GM12875 (cell line): ENCODE measurements around the gene CLPX.

Experiments used
- H3K4me3 ChIP-seq: one replicate; pipeline ENCODE4 v1.5.1; 2011; ENCODE audit warnings: low read depth, low read length, control low read depth
- CTCF ChIP-seq: IDR thresholded peaks from 2 replicates; pipeline ENCODE4 v1.5.1; 2011; ENCODE audit warnings: low read depth, mild to moderate bottlenecking, control low read depth, inconsistent platforms, low read length, moderate library complexity, borderline replicate concordance; ENCODE audit not compliant: insufficient read depth

The CLPX gene

GRCh38 chr15:65222891-65223290 is 37.7 kb upstream of the CLPX start:
- H3K4me3 ChIP-seq = no peak overlapping the region
- no peak for TF ChIP-seq CTCF

- no peak for TF ChIP-seq CTCF
- H3K4me3 ChIP-seq = no peak overlapping the region
These were observed 36.6 kb upstream of the CLPX start for GRCh38 chr15:65221697-65222096.

GRCh38 chr15:65219137-65219536 is 34.0 kb upstream of the CLPX start:
- H3K4me3 ChIP-seq = no peak overlapping the region
- TF ChIP-seq CTCF = no peak

- TF ChIP-seq CTCF = no peak
- no peak overlapping the region for H3K4me3 ChIP-seq
These were observed 32.7 kb upstream of the CLPX start for GRCh38 chr15:65217526-65218482.

- no peak overlapping the region for H3K4me3 ChIP-seq
- no peak for TF ChIP-seq CTCF
These were observed 30.4 kb upstream of the CLPX start for GRCh38 chr15:65215496-65215895.

GRCh38 chr15:65214010-65214409 is 28.9 kb upstream of the CLPX start:
- no peak overlapping the region for H3K4me3 ChIP-seq
- TF ChIP-seq CTCF = no peak

GRCh38 chr15:65213241-65213640 is 28.1 kb upstream of the CLPX start:
- TF ChIP-seq CTCF = no peak
- H3K4me3 ChIP-seq = no peak overlapping the region
